A204.1 (cell line): Measurements from ENCODE around the gene SPAG16.
"Not testable (repeated sequence)": the region's sequence is repeated elsewhere in the genome, so short reads cannot be mapped to it uniquely, and the experiment has no call there.

ENCODE experiments used
- FAIRE-seq: peaks from 2 replicates; lab custom pipeline; 2012; peaks lifted over from hg19 to GRCh38; lab: Jason Lieb, UNC

Gene SPAG16

GRCh38 chr2:213559053-213559452 lies 274.8 kb downstream of the SPAG16 start:
- FAIRE-seq = no peak

GRCh38 chr2:213561759-213562158 lies 277.5 kb downstream of the SPAG16 start:
- no peak for FAIRE-seq

- FAIRE-seq = no peak
Measured at GRCh38 chr2:213562539-213563180, 278.4 kb downstream of the SPAG16 start.

GRCh38 chr2:213566846-213567245 lies 282.6 kb downstream of the SPAG16 start:
- FAIRE-seq = no peak

- FAIRE-seq = no peak
Measured at GRCh38 chr2:213609570-213610170, 325.4 kb downstream of the SPAG16 start.

GRCh38 chr2:213627054-213627710 lies 342.9 kb downstream of the SPAG16 start:
- no peak for FAIRE-seq

- FAIRE-seq = no peak
Measured at GRCh38 chr2:213627835-213628460, 343.7 kb downstream of the SPAG16 start.

GRCh38 chr2:213640738-213641425 lies 356.6 kb downstream of the SPAG16 start:
- FAIRE-seq = no peak

GRCh38 chr2:213644926-213645325 lies 360.7 kb downstream of the SPAG16 start:
- no peak for FAIRE-seq

GRCh38 chr2:213649176-213649575 lies 364.9 kb downstream of the SPAG16 start:
- no peak for FAIRE-seq

- FAIRE-seq = no peak
Measured at GRCh38 chr2:213664817-213665216, 380.6 kb downstream of the SPAG16 start.

- no peak for FAIRE-seq
Measured at GRCh38 chr2:213669657-213670056, 385.4 kb downstream of the SPAG16 start.

- FAIRE-seq = no peak
Measured at GRCh38 chr2:213678437-213679218, 394.4 kb downstream of the SPAG16 start.

- no peak for FAIRE-seq
Measured at GRCh38 chr2:213679894-213680293, 395.6 kb downstream of the SPAG16 start.

- FAIRE-seq = no peak
Measured at GRCh38 chr2:213682276-213682675, 398.0 kb downstream of the SPAG16 start.

- no peak for FAIRE-seq
Measured at GRCh38 chr2:213688133-213688532, 403.9 kb downstream of the SPAG16 start.

GRCh38 chr2:213688825-213689224 lies 404.6 kb downstream of the SPAG16 start:
- FAIRE-seq = not testable (repeated sequence)

- no peak for FAIRE-seq
Measured at GRCh38 chr2:213689585-213689984, 405.3 kb downstream of the SPAG16 start.

- no peak for FAIRE-seq
Measured at GRCh38 chr2:213691351-213691750, 407.1 kb downstream of the SPAG16 start.

- no peak for FAIRE-seq
Measured at GRCh38 chr2:213696442-213696841, 412.2 kb downstream of the SPAG16 start.

- not testable (repeated sequence) for FAIRE-seq
Measured at GRCh38 chr2:213701365-213701764, 417.1 kb downstream of the SPAG16 start.
